ENCODE measurements around the gene SETMAR.
A peak's percentile ranks its signal among the peaks of the same experiment; 100 is the strongest.
"Not testable (repeated sequence)": the region's sequence is repeated elsewhere in the genome, so short reads cannot be mapped to it uniquely, and the experiment has no call there.

SETMAR gene

DNA sequence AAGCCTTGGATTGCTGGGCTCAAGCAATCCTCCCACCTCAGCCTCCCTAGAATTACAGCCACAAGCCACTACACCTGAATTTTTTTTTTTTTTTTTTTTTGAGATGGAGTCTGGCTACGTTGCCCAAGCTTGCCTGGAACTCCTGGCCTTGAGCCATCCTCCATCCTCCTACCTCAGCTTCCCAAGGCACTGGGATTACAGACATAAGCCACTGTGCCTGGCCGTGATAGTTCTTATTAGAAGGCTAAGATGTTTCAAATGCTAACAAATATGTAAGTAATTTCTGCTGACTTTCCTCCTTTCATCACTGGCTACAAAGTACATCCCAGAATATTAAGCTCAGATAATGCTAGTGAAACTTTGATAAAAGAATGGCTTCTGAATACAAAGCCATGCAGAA is 5.7 kb upstream of the SETMAR start:
- DNase-seq (ENCODE audit: low read depth, low spot score), result no peak
- H3K4me3 ChIP-seq (ENCODE audit: low read depth, low read length), result no peak overlapping the region
- TF ChIP-seq CTCF (IDR thresholded peaks at IDR 0.05; ENCODE audit: low read depth, low read length), result no peak
- in situ Hi-C loops (cut with HindIII; ENCODE audit: low sequenced_read_pairs), result no loop called here

DNA sequence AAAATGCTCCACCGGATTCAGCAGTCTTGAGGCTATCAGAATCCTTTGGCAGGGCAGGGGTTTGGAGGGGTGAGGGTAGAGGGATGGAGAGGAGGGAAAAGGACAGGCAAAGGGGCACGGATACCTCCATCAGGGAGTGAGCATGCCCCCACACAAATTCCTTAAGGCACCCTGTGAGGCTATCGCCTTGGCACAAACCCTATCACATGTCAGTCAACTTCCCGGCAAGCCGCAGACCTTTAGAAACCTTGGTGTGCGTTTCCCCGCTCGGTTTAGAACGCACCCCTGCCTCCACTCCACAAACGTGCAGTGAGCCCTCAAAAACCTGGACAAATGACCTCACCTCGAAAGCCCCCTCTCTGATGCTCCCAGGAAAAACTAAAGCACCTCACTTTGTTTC is 422 bp upstream of the SETMAR start:
- no peak for TF ChIP-seq CTCF (IDR thresholded peaks at IDR 0.05; ENCODE audit: low read depth, low read length)
- peak overlapping the region; percentile 81 for H3K4me3 ChIP-seq (ENCODE audit: low read depth, low read length)
- no peak for DNase-seq (ENCODE audit: low read depth, low spot score)
- in situ Hi-C loops (cut with HindIII; ENCODE audit: low sequenced_read_pairs), result no loop called here

- DNase-seq (ENCODE audit: low read depth, low spot score); in situ Hi-C loops (cut with HindIII; ENCODE audit: low sequenced_read_pairs); H3K4me3 ChIP-seq (ENCODE audit: low read depth, low read length): not testable (repeated sequence)
These were observed 2.0 kb downstream of the SETMAR start for GRCh38 chr3:4305210-4305609.

GRCh38 chr3:4306091-4306490 is 2.9 kb downstream of the SETMAR start:
- H3K4me3 ChIP-seq (ENCODE audit: low read depth, low read length), result no peak overlapping the region
- in situ Hi-C loops (cut with HindIII; ENCODE audit: low sequenced_read_pairs), result no loop called here
- no peak for TF ChIP-seq CTCF (IDR thresholded peaks at IDR 0.05; ENCODE audit: low read depth, low read length)
- DNase-seq (ENCODE audit: low read depth, low spot score), result no peak

DNA sequence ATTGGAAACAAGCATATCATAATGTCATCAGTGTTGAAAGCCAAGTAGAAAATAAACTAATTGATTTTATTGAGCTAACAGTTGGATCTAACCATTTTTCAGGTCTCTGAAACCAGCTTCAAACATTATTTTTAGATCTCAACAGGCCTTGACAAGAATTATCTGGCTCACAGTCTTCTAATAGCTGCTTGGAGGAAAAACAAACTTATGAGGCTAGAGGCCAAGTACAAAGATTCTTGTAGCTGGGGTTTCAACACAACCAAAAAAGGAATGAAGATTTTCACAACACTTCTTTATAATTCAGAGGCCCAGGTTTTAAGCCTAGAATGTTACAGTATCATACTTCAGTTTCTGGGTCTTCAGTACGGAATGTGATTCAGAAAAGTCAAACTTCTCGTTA is 3.7 kb downstream of the SETMAR start:
- peak; percentile 14 for DNase-seq (ENCODE audit: low read depth, low spot score)
- no peak overlapping the region for H3K4me3 ChIP-seq (ENCODE audit: low read depth, low read length)
- no peak for TF ChIP-seq CTCF (IDR thresholded peaks at IDR 0.05; ENCODE audit: low read depth, low read length)
- in situ Hi-C loops (cut with HindIII; ENCODE audit: low sequenced_read_pairs), result no loop called here

- DNase-seq (ENCODE audit: low read depth, low spot score), result no peak
- in situ Hi-C loops (cut with HindIII; ENCODE audit: low sequenced_read_pairs), result no loop called here
- no peak overlapping the region for H3K4me3 ChIP-seq (ENCODE audit: low read depth, low read length)
- TF ChIP-seq CTCF (IDR thresholded peaks at IDR 0.05; ENCODE audit: low read depth, low read length), result no peak
These were observed 6.4 kb downstream of the SETMAR start for GRCh38 chr3:4309491-4310128.

- H3K4me3 ChIP-seq (ENCODE audit: low read depth, low read length), result no peak overlapping the region
- in situ Hi-C loops (cut with HindIII; ENCODE audit: low sequenced_read_pairs), result no loop called here
These were observed 7.8 kb downstream of the SETMAR start for GRCh38 chr3:4310971-4311370.

More at GRCh38 chr3:4310971-4311370, 7.8 kb downstream of the SETMAR start:
- no peak for DNase-seq (ENCODE audit: low read depth, low spot score)
- TF ChIP-seq CTCF (IDR thresholded peaks at IDR 0.05; ENCODE audit: low read depth, low read length), result no peak
